Astrocyte of the cerebellum (primary cell): ENCODE data around the gene PACRG.

Source experiments
- DNase-seq: peaks from one replicate; pipeline ENCODE4 v3.0.0-alpha.2; 2011; ENCODE audit warnings: low read depth
- H3K4me3 ChIP-seq: 2 replicates; pipeline ENCODE4 v1.5.1; 2011; ENCODE audit warnings: mild to moderate bottlenecking, low read depth, low read length, moderate library complexity
- in situ Hi-C: cut with HindIII; loops from 2 replicates; pipeline ENCODE4 v1.10.0; 2017; ENCODE audit warnings: low sequenced_read_pairs
- TF ChIP-seq, protein P1 (sequence below): IDR thresholded peaks from 2 replicates; pipeline ENCODE4 v1.5.1; 2012; ENCODE audit warnings: low read length, low read depth, moderate library complexity, mild to moderate bottlenecking; ENCODE audit errors: missing control alignments

Gene PACRG

DNA sequence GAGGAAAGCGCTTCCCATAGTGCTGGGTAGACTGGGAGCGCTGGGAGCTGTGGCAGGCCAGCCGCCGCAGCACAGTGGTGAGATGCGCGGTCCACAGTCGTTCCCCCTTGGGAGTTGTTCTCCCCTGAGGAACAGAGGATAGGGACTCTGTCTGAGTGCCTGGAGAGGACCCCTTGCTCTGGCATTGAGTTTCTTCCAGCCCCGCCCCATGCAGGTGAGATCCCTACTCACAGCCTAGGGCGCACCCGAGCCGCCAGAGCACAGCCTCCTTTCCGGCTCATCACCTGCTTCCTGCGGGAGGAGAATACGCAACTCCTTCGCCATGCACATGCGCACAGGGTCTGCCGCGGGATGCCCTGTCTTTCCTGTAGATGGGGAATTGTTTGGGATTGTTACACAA lies 140.6 kb downstream of the PACRG start:
- no peak overlapping the region for H3K4me3 ChIP-seq
- no peak for DNase-seq
- in situ Hi-C loops: no loop called here
- TF ChIP-seq, protein P1, sequence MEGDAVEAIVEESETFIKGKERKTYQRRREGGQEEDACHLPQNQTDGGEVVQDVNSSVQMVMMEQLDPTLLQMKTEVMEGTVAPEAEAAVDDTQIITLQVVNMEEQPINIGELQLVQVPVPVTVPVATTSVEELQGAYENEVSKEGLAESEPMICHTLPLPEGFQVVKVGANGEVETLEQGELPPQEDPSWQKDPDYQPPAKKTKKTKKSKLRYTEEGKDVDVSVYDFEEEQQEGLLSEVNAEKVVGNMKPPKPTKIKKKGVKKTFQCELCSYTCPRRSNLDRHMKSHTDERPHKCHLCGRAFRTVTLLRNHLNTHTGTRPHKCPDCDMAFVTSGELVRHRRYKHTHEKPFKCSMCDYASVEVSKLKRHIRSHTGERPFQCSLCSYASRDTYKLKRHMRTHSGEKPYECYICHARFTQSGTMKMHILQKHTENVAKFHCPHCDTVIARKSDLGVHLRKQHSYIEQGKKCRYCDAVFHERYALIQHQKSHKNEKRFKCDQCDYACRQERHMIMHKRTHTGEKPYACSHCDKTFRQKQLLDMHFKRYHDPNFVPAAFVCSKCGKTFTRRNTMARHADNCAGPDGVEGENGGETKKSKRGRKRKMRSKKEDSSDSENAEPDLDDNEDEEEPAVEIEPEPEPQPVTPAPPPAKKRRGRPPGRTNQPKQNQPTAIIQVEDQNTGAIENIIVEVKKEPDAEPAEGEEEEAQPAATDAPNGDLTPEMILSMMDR: no peak

DNA sequence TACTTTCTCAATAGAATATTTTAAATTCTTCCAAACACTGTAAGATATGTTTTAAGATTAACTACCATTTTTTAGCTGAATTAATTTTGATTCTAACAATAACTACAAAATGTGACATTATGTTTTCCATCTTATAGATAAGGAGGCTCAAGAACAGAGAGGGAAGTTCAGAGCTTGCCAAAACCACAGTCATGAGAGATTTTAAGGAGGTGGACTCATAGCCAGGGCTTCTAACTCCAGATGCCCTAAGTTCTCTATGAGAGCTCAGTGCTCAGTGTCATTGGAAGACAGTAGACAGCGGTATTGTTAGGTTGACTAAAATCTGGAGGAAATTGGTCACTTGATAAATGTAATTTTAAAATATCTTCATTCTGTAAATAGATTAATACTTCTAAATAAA lies 144.2 kb downstream of the PACRG start:
- TF ChIP-seq, protein P1: no peak
- in situ Hi-C loops: no loop called here
- peak; percentile 20 for DNase-seq
- H3K4me3 ChIP-seq: no peak overlapping the region

DNA sequence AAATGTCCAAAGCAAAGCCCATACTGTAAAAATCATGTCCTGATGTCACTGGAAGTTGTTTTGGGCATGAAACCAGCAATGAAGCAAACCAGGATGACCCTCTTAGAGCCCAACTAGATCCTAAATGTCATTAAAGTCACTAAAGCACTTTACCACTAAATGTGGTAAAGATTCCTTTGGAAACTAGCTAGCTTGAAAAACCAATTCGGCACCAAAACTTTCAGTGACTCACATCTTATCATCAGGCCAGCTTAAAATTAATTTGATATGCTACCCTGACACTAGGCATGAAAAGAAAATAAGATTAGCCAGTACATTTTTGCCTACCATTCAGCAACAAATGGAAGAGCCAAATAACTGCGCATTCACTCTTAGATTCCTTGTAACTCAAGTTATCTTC lies 145.8 kb downstream of the PACRG start:
- in situ Hi-C loops: no loop called here
- H3K4me3 ChIP-seq: no peak overlapping the region
- TF ChIP-seq, protein P1: no peak
- DNase-seq: peak; percentile 52

DNA sequence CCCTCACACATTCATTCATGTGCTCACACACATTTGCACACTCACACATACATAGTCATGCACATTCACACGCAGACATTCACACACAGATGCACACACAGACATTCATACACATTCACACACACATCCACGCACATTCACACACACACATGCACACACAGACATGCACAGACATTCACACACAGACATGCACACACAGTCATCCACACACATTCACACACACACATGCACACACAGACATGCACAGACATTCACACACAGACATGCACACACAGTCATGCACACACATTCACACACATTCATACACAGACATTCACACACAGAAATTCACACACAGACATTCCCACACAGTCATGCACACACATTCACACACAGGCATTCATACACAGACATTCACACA lies 147.3 kb downstream of the PACRG start:
- no peak for DNase-seq
- in situ Hi-C loops: no loop called here
- no peak overlapping the region for H3K4me3 ChIP-seq
- TF ChIP-seq, protein P1: no peak

DNA sequence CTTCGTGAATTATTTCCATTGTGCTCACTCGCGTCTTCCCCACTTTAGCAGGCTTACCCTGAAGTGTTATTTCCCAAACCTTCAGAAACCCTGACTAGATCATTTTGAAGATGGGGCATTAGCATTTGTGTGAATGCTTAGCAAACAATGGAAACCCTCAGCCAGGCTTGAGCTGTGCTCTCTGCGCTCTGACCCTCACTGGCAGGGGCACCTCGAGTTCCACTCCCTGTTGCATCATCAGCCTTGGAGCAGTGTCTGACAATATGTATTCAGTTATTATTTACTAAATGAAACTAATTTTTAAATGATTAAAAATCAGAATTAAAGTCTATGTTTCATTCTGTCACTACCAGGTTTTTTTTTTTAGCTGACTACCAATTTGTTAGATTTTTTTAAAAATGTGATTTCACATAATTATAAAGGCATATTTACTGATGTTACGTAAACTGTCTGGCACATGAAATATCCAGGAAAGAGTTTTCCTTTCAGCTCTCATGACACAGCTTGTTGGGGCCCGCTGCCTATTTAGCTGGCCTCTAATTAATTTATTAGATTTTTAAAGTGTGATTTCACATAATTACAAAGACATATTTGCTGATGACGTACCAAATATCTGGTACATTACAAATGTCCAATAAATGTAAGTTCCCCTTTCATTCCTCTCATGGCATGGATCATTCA lies 155.2 kb downstream of the PACRG start:
- TF ChIP-seq, protein P1: no peak
- no peak for DNase-seq
- no peak overlapping the region for H3K4me3 ChIP-seq
- in situ Hi-C loops: no loop called here

DNA sequence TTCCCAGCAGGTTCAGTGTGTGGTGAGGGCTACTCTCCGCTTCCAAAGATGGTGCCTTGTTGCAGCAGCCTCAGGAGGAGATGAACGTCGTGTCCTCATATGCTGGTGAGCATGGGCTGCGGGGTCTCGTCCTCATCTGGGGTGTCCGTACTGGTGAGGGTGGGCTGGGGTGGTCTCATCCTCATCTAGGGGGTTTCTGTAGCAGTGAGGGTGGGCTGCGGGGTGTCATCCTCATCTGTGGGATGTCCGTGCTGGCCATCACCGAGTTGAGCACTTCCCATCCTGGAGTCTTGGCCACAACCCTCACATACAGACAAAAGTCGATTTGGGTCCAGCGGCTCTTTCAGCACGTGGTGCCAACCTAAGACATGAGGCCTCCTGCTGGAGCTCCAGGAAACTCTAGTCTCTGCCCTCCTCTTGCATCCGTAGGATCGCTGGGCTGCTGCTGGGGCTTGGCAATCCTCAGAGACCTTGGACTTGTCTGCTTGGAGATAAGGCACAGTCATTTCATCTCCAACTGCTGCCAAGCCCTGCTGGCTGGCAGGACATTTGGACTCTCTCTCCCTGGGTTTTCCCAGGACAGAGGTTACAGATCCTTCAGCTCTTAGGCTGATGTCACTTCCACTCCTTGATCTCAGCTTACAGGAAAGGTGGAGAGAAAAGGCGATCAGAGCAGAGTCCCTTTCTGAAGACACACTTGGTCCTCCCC lies 160.4 kb downstream of the PACRG start:
- in situ Hi-C loops: no loop called here
- no peak for DNase-seq
- TF ChIP-seq, protein P1: no peak
- H3K4me3 ChIP-seq: no peak overlapping the region
